GM13977 (cell line): ENCODE data around the gene PDCL2.

Source experiments
- DNase-seq: peaks from one replicate; pipeline ENCODE4 v3.0.0; 2012; ENCODE audit warnings: low spot score
- in situ Hi-C: fragments of 300-500 bp; cut with MboI; formaldehyde crosslinking; loops from one replicate; pipeline ENCODE4 v1.12.0; 2022; ENCODE audit warnings: low sequenced_read_pairs, low pct_unique_long_range_greater_than_20kb, mixed read lengths, inconsistent platforms; ENCODE audit not compliant: unreplicated experiment
- TF ChIP-seq, protein P1 (sequence below): IDR thresholded peaks from 2 replicates; pipeline ENCODE4 v1.5.1; 2012; ENCODE audit warnings: mild to moderate bottlenecking, control low read depth; ENCODE audit not compliant: insufficient read depth; ENCODE audit errors: extremely low read depth, missing control alignments

The PDCL2 gene

DNA sequence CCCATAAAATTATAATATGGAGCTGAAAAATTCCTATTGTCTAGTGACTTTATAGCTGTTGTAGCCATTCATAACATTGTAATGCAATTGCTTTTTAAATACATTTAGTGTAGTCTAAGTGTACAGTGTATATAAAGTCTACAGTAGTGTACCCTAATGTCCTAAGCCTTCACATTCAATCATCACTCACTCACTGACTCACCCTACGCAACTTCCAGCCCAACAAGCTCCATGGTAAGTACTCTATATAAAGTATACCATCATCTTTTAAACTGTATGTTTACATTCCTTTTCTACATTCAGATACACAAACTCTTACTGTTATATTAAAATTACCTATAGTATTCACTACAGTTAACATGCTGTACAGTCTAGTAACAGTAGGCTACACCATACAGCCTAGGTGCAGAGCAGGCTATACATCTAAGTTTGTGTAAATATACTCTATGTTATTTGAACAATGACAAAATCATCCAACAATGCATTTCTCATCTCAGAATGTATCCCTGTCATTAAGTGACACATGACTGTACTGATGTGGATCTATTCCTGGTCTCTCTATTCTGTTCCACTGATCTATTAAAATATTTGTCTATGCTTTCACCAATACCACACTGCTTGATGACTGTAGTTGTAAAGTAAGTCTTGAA lies 79.0 kb downstream of the PDCL2 start:
- TF ChIP-seq, protein P1, sequence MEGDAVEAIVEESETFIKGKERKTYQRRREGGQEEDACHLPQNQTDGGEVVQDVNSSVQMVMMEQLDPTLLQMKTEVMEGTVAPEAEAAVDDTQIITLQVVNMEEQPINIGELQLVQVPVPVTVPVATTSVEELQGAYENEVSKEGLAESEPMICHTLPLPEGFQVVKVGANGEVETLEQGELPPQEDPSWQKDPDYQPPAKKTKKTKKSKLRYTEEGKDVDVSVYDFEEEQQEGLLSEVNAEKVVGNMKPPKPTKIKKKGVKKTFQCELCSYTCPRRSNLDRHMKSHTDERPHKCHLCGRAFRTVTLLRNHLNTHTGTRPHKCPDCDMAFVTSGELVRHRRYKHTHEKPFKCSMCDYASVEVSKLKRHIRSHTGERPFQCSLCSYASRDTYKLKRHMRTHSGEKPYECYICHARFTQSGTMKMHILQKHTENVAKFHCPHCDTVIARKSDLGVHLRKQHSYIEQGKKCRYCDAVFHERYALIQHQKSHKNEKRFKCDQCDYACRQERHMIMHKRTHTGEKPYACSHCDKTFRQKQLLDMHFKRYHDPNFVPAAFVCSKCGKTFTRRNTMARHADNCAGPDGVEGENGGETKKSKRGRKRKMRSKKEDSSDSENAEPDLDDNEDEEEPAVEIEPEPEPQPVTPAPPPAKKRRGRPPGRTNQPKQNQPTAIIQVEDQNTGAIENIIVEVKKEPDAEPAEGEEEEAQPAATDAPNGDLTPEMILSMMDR = no peak
- in situ Hi-C loops = no loop called here
- DNase-seq = no peak

DNA sequence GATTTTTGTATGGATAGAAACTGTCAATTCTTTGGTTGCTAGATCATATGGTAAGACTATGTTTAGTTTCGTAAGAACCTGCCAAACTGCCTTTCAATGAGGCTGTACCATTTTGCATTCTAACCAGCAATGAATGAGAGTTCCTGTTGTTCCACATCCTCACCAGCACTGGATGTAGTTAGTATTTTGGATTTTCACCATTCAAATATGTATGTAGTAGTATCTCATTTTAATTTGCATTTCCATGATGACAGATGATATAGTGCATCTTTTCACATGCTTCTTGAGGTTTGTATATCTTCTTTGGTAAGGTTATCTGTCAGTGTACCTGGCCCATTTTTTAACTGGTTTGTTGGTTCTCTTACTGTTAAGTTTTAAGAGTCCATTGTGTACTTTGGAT lies 80.0 kb downstream of the PDCL2 start:
- TF ChIP-seq, protein P1 = no peak
- in situ Hi-C loops = no loop called here
- DNase-seq = no peak

DNA sequence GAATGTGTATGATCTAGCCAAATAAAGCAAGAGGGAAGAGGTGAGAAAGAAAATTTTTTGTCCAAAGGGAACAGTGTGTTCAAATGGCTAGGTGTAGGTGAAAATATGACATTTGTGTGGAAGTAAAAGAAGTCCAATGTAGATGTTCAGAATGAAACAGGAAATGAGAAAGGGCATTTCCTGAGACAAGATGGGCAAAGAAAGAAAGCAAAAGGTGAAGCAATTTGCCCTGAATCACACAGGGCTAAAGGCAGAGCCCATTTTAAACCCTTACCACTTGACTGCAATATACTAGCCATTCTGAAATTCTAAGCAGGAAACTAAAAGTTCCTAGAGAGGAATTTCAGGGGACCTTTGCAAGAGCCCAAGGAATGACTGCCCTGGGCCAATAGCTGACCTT lies 81.4 kb downstream of the PDCL2 start:
- TF ChIP-seq, protein P1 = no peak
- in situ Hi-C loops = no loop called here
- no peak for DNase-seq

DNA sequence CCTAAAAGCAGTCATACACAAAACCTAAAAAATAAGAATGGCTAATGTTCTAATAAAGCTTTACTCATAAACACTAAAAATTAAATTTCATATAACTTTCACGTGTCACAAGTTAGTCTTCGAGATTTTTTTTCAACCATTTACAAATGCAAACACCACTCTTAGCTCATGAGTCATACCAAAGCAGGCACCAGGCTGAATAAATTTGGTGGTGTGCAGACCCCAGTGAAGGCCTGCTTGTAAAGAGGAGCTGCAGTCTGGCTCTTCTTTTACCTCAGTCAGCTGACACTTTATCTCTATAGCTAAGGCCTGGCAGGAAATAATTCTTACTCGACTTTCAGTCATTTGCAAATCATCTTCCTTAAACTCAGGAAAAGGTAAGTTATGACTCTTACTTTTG lies 82.8 kb downstream of the PDCL2 start:
- TF ChIP-seq, protein P1 = no peak
- in situ Hi-C loops = no loop called here
- DNase-seq = no peak

DNA sequence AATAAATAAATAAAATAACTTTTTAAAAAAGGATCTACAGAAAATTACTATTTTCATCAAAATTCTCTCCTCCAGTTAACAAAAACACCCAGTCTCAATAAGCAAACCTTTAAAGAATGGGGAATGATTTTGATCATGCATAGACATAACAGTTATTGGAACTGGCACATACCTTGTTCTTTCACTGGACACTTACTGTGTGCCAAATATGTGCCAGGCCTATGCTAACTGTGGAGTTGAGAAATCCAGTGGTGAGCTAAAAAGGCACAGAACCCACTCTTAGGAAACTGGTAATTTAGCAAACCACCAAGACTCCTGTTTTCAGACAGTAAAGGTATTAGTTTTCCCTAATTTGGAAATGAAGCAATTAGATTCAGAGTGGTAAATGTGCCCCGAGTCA lies 84.4 kb downstream of the PDCL2 start:
- no peak for DNase-seq
- TF ChIP-seq, protein P1 = no peak
- in situ Hi-C loops = no loop called here
